ENCODE results near the gene DISC1.
"Not testable (repeated sequence)": the region's sequence is repeated elsewhere in the genome, so short reads cannot be mapped to it uniquely, and the experiment has no call there.

The DISC1 gene

DNA sequence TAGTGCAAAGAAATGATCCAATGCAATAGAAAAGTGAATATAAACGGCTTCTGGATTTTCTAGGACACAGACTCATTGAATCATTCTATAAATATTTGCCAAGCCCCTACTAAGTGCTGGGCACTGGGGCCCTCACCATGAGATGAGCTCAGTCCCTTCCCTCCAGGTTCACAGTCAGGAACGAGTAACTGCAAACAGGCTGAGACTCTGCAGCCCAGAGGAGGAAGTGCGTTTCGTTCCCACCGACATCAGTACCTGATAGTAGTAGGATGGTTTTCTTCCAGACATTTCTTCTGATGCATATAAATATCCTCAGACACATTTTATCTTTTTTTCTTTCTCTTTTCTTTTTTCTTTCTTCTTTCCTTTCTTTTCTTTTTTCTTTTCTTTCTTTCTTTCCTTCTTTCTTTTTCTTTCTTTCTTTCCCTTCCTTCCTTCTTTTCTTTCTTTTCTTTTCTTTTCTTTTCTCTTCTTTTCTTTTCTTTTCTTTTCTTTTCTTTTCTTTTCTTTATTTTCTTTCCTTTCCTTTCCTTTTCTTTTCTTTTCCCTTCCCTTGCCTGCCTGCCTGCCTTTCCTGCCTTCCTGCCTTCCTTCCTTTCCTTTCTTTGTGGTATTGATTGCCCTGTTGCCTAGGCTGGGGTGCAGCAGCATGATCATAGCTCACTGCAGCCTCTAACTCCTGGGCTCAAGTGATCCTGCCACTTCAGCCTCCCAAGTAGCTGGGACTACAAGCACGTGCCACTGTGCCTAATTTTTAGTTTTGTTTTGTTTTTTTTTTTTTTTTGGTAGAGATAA lies 135.4 kb downstream of the DISC1 start:
- Mint-ChIP-seq H3K4me1 (ENCODE audit: low read depth) (peaks cover 28% of the 10 kb centered on the region), H3K9me3 (no peaks in the 10 kb centered on the region), H3K27ac (peak overlapping the region; percentile 12), H3K4me3 (no peak overlapping the region), H3K36me3 (ENCODE audit: low read depth) (peaks cover 12% of the 10 kb centered on the region), H3K27me3 (no peaks in the 10 kb centered on the region)
- intact Hi-C loops (cut with micrococcal nuclease): no loop called here

DNA sequence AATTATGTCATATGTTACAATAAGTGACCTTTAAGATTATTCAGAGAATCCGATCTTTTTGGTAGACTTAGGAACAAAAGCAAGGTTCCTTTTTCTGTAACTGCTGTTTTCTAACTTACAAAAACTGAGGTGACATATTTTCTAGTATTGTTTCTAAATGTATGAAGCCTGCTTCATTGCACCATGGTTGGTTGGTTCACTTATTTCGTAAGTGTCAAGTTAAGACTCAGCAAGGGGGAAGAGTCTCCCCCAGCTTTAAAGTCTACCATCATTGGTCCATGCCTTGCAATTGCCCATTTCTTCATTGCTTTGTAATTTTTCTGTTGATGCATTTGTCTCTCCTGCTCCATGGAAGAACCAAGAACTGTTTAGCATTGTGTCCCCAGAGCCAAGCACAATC lies 136.9 kb downstream of the DISC1 start:
- H3K27me3 Mint-ChIP-seq: no peaks in the 10 kb centered on the region
- peaks cover 25% of the 10 kb centered on the region for H3K36me3 Mint-ChIP-seq (ENCODE audit: low read depth)
- no peak overlapping the region for H3K27ac Mint-ChIP-seq
- intact Hi-C loops (cut with micrococcal nuclease): no loop called here
- H3K4me1 Mint-ChIP-seq (ENCODE audit: low read depth): peaks cover 29% of the 10 kb centered on the region
- no peaks in the 10 kb centered on the region for H3K9me3 Mint-ChIP-seq
- H3K4me3 Mint-ChIP-seq: no peak overlapping the region

DNA sequence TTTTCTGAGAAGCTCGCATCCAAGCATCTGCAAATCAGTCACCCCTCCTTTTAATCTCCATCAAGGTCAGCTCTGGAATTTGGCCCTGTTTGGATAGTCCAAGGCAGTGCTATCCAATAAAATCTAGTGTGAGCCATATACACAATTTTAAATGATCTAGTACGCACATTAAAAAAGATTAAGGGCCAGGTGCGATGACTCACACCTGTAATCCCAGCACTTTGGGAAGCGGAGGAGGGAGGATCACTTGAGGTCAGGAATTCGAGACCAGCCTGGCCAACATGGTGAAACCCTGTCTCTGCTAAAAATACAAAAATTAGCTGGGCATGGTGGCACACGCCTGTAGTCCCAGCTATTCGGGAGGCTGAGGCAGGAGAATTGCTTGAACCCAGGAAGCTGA lies 139.2 kb downstream of the DISC1 start:
- H3K4me3 Mint-ChIP-seq; H3K27me3 Mint-ChIP-seq; intact Hi-C loops (cut with micrococcal nuclease); H3K27ac Mint-ChIP-seq; H3K9me3 Mint-ChIP-seq: not testable (repeated sequence)
- H3K36me3 Mint-ChIP-seq (ENCODE audit: low read depth): peaks cover 46% of the 10 kb centered on the region
- peaks cover 33% of the 10 kb centered on the region for H3K4me1 Mint-ChIP-seq (ENCODE audit: low read depth)

DNA sequence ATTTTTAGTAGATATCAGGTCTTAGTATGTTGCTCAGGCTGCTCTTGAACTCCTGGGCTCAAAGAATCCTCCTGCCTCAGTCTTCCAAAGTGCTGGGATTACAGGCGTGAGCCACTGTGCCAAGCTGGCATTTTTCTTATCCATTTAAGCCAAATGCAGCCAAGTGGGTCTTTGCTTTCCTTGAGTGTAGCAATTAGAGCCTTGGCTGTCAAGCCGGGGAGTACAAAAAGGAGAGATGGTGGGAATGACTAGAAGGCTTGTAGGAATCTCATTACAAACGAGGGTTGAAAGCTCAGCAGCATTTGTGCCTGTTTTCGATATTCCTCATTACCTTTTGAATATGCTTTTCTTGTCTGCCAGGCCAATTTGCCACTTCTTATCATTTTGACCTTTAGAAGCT lies 140.9 kb downstream of the DISC1 start:
- no peaks in the 10 kb centered on the region for H3K9me3 Mint-ChIP-seq
- no peak overlapping the region for H3K4me3 Mint-ChIP-seq
- no peaks in the 10 kb centered on the region for H3K27me3 Mint-ChIP-seq
- peaks cover 21% of the 10 kb centered on the region for H3K4me1 Mint-ChIP-seq (ENCODE audit: low read depth)
- intact Hi-C loops (cut with micrococcal nuclease): no loop called here
- H3K36me3 Mint-ChIP-seq (ENCODE audit: low read depth): peaks cover 56% of the 10 kb centered on the region
- H3K27ac Mint-ChIP-seq: no peak overlapping the region

DNA sequence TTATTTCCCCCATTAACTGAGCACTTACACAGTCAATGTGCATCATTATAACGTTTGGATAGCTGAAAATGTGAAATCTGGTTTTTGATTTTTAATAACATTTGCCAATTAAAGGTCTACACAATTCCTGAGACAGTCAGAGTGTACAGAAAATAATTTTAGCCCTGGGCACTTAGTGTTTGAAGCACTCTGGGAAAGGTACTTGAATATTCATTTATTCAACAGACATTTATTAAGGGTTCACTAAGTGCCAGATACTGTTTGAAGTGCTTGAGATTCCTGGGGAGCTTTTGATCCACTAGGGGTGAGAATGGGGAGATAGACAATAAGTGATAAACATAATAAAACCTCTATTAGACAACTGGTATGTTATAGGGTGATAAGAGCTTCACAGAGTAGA lies 141.8 kb downstream of the DISC1 start:
- Mint-ChIP-seq H3K27ac (no peak overlapping the region), H3K27me3 (no peaks in the 10 kb centered on the region), H3K4me3 (no peak overlapping the region), H3K36me3 (ENCODE audit: low read depth) (peaks cover 59% of the 10 kb centered on the region), H3K4me1 (ENCODE audit: low read depth) (peaks cover 17% of the 10 kb centered on the region), H3K9me3 (no peaks in the 10 kb centered on the region)
- intact Hi-C loops (cut with micrococcal nuclease): no loop called here

DNA sequence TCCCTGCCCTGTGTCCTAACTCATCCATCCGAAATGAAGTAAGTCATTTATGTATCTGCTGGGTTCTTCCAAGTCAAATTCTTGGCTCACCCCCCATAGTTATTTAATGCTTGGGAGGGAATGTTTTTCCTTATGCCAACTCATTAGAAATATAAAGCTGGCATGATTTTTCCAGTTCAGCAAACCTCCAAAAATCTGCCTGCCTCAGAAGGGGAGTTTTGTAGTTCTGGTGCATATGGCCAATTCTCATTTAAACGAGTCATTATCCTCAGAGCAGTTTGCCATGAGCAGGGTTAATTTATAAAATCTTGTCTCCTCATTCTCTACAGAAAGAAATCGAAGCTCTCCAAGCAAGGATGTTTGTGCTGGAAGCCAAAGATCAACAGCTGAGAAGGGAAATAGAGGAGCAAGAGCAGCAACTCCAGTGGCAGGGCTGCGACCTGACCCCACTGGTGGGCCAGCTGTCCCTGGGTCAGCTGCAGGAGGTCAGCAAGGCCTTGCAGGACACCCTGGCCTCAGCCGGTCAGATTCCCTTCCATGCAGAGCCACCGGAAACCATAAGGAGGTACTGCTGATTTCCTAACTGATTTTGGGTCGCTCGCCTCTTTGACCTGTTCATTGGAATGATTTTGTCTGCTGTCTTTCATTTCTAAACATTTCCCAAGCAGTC lies 144.1 kb downstream of the DISC1 start:
- no peaks in the 10 kb centered on the region for H3K9me3 Mint-ChIP-seq
- no peak overlapping the region for H3K4me3 Mint-ChIP-seq
- peaks cover 74% of the 10 kb centered on the region for H3K36me3 Mint-ChIP-seq (ENCODE audit: low read depth)
- peaks cover 33% of the 10 kb centered on the region for H3K4me1 Mint-ChIP-seq (ENCODE audit: low read depth)
- intact Hi-C loops (cut with micrococcal nuclease): no loop called here
- H3K27ac Mint-ChIP-seq: no peak overlapping the region
- H3K27me3 Mint-ChIP-seq: no peaks in the 10 kb centered on the region

DNA sequence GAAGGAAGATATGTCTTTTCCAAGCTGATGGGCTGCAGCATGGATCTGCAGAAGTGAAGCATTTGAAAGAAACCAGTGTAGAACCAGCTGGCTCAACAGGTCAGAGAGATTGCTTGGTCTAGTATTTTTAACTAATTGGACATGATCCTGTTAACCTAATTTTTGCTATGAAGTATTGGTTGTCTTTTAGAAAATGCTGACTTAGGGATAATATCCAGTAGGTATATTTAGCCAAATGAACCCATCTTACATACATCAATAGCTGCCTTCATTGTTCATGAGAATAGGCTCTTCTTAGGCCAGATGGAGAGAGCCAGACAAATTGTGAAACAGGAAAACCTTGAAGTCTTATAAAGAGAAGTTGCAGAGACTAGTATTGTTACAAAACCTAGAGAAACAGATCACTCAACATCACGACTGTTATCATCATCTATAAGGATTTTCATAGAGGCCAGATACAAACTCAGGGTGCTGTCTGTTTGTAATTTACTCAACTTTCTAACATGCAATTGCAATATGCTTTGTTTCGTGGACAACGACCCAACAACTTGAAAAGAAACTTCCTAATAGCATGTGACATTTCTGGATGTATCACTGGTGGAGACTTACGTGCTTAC lies 148.2 kb downstream of the DISC1 start:
- H3K4me3 Mint-ChIP-seq: no peak overlapping the region
- H3K36me3 Mint-ChIP-seq (ENCODE audit: low read depth): peaks cover 49% of the 10 kb centered on the region
- peaks cover 65% of the 10 kb centered on the region for H3K4me1 Mint-ChIP-seq (ENCODE audit: low read depth)
- no peaks in the 10 kb centered on the region for H3K27me3 Mint-ChIP-seq
- H3K9me3 Mint-ChIP-seq: no peaks in the 10 kb centered on the region
- intact Hi-C loops (cut with micrococcal nuclease): loop anchor here (5.0 kb wide), 1 partner anchor 163 kb away; no protein-coding TSS in a partner anchor
- peak overlapping the region; percentile 94 for H3K27ac Mint-ChIP-seq

DNA sequence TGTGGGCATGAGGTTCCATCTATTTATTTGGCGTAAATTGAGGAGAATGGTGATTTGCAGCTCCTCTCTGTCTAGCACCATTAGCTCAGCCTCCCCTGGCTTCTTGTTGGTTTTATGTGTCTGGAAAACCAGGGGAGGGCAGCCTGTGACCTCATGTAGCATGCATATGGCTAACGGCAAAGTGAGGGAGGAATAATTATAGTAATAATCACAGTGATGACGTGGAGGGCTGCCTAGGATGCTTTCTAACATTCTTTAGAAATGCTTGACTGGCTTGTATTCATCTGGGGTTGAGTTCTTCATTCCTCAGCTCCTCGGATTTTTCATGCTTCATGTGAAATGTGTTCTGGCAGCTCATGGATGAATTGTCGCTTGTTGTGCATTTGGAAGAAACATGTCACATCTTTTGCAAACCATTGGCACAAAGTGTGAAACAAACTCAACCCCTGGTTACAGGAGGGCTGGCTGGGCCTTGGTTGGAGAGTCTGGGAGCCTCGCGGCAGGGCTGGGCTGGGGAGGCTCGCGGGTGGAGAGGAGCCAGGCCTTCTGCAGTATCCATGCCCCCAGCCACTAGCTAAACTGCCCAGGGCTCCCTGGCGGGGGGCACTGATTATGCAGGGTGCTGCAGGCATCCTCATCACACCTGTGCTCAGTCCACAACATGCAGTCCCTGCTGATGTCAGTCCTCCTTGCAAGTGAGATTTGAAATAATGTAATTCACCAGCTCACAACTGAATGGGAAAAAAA lies 149.6 kb downstream of the DISC1 start:
- Mint-ChIP-seq H3K4me3 (no peak overlapping the region), H3K9me3 (no peaks in the 10 kb centered on the region), H3K27ac (peak overlapping the region; percentile 94), H3K36me3 (ENCODE audit: low read depth) (peaks cover 36% of the 10 kb centered on the region), H3K4me1 (ENCODE audit: low read depth) (peaks cover 67% of the 10 kb centered on the region), H3K27me3 (no peaks in the 10 kb centered on the region)
- intact Hi-C loops (cut with micrococcal nuclease): loop anchor here (5.0 kb wide), 1 partner anchor 164 kb away; no protein-coding TSS in a partner anchor

DNA sequence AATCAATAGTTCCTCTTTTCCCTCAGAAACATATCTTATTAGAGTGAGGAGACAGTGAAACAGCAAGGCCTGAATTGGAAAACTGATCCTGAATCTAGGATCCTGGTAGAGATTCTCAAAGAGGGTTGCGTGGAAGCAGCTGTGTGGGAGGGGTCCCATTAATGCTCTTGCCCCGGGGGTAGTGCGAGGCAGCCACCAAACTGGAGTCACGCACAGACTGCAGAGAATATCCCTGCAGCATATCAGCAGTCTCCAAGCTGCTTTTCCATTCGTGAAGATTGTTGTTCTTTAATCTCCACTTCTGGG lies 150.1 kb downstream of the DISC1 start:
- H3K27ac Mint-ChIP-seq: peak overlapping the region; percentile 94
- H3K4me1 Mint-ChIP-seq (ENCODE audit: low read depth): peaks cover 72% of the 10 kb centered on the region
- intact Hi-C loops (cut with micrococcal nuclease): loop anchor here (5.0 kb wide), 1 partner anchor 164 kb away; no protein-coding TSS in a partner anchor
- peaks cover 31% of the 10 kb centered on the region for H3K36me3 Mint-ChIP-seq (ENCODE audit: low read depth)
- no peaks in the 10 kb centered on the region for H3K9me3 Mint-ChIP-seq
- H3K27me3 Mint-ChIP-seq: no peaks in the 10 kb centered on the region
- H3K4me3 Mint-ChIP-seq: no peak overlapping the region

DNA sequence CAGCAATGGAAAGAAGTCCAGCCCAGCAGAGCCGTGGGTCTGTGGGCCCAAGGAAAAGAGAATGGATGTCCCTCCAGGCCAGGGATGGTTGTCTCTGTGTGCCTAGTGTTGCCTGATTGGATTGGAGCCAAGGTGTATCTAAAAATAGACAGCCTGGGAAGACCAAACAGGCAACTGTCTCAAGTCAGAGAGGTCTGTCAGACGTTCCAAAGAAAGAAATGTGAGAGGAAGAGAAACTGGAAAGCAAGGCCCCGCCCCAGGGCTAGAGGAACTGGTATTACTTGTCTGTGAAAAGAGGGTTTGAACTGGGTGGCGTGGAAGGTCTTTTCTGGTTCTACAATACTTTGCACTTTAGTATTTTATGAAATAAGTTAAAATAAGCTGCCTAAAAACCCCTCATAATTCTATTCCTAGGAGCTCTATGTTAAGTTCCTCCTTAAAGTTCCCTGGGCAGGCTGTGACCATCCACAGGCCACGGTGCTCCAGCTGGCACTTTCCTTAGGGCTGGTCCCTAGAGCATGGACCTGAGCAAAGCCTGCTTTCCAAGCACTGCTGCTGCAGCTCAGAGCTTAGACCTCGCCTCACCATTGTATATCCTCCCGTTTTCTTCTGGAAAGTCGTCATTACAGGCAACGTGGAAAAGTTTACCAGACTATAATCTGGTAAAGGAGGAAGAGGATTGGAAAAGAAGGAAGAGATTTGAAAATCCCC lies 151.6 kb downstream of the DISC1 start:
- Mint-ChIP-seq H3K27ac (peak overlapping the region; percentile 94), H3K36me3 (ENCODE audit: low read depth) (peaks cover 17% of the 10 kb centered on the region), H3K4me3 (peak overlapping the region; percentile 32), H3K4me1 (ENCODE audit: low read depth) (peaks cover 81% of the 10 kb centered on the region), H3K9me3 (no peaks in the 10 kb centered on the region), H3K27me3 (no peaks in the 10 kb centered on the region)
- intact Hi-C loops (cut with micrococcal nuclease): loop anchor here (5.0 kb wide), 1 partner anchor 166 kb away; no protein-coding TSS in a partner anchor

DNA sequence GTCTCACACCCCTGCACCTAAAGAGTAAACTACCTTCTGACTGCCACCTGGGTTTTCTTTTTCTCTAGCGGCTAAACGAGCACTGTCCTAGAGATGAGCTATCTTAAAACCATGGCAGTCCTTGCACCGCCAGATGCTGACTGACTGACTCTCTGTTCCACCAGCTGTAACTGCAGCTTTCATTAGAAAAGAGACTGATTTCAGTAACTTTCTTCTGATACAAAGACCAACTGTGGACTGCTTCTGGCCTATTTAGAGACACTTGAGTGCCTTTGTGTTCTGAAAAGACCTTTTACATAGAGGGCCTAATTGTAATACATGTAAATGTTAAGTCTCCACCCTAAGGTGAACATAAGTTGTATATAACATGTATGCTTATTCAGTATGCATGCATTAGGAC lies 152.5 kb downstream of the DISC1 start:
- H3K27me3 Mint-ChIP-seq: no peaks in the 10 kb centered on the region
- H3K36me3 Mint-ChIP-seq (ENCODE audit: low read depth): peaks cover 9% of the 10 kb centered on the region
- peaks cover 81% of the 10 kb centered on the region for H3K4me1 Mint-ChIP-seq (ENCODE audit: low read depth)
- no peak overlapping the region for H3K4me3 Mint-ChIP-seq
- intact Hi-C loops (cut with micrococcal nuclease): loop anchor here (5.0 kb wide), 1 partner anchor 167 kb away; no protein-coding TSS in a partner anchor
- peak overlapping the region; percentile 94 for H3K27ac Mint-ChIP-seq
- H3K9me3 Mint-ChIP-seq: no peaks in the 10 kb centered on the region

DNA sequence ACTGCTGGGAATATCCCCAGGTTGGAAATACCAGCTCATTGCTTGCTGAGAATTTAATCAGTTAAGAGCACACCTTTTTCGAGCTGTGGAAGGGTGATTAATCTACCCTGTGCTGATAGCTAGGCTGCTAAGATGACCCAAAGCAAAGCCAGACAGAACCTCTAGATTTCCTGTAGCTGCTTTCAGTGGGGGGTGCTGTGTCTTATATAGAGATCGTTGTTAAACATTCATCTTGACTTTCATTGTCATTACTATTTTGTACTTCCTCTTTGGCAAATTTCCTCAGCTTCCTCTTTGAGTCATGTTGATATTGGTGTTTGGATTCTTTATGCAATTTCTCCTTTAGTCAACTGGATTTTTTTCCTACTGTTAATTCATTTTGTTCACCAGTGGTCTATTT lies 155.3 kb downstream of the DISC1 start:
- peak overlapping the region; percentile 83 for H3K27ac Mint-ChIP-seq
- H3K4me3 Mint-ChIP-seq: peak overlapping the region; percentile 13
- peaks cover 75% of the 10 kb centered on the region for H3K4me1 Mint-ChIP-seq (ENCODE audit: low read depth)
- H3K36me3 Mint-ChIP-seq (ENCODE audit: low read depth): peaks cover 6% of the 10 kb centered on the region
- H3K27me3 Mint-ChIP-seq: no peaks in the 10 kb centered on the region
- intact Hi-C loops (cut with micrococcal nuclease): loop anchor here (1.0 kb wide), 1 partner anchor 22 kb away; no protein-coding TSS in a partner anchor
- no peaks in the 10 kb centered on the region for H3K9me3 Mint-ChIP-seq

DNA sequence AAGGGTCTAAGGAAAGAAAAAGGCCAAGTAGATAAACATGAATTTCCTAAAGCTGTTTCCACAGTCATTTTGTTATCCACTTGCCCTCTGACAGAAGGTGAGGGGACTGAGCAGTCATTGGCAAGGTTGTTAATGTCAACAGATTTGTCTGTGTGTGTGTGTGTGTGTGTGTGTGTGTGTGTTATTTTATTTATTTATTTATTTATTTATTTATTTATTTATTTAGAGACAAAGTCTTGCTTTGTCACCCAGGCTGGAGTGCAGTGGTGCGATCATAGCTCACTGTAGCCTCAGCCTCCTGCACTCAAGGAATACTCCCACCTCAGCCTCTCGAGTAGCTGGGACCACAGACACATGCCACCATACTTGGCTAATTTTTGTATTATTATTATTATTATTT lies 158.5 kb downstream of the DISC1 start:
- H3K27me3 Mint-ChIP-seq; H3K9me3 Mint-ChIP-seq; H3K4me3 Mint-ChIP-seq; intact Hi-C loops (cut with micrococcal nuclease): not testable (repeated sequence)
- Mint-ChIP-seq H3K4me1 (ENCODE audit: low read depth) (peaks cover 66% of the 10 kb centered on the region), H3K36me3 (ENCODE audit: low read depth) (peaks cover 13% of the 10 kb centered on the region), H3K27ac (peak overlapping the region; percentile 57)
